C4-2B (cell line): Measurements from ENCODE around the gene PTX4.

Experiments used
- CTCF ChIP-seq: fragments of 450-650 bp; conservative IDR thresholded peaks from 2 replicates; pipeline ENCODE4 v1.5.1; 2017; ENCODE audit warnings: mild to moderate bottlenecking
- ZFX ChIP-seq: fragments of 450-650 bp; IDR thresholded peaks from 2 replicates; pipeline ENCODE4 v1.6.1; 2017

GRCh38 chr16:1451702-1452392, 36.9 kb downstream of the PTX4 start:
- TF ChIP-seq CTCF = no peak
- no peak for TF ChIP-seq ZFX
